ENCODE data around the gene FCGR3A. TPM values are rescaled to one million over a fixed set of nuclear protein-coding genes. Genes with fewer than 3 reads are reported as not detected.

FCGR3A gene
- total RNA-seq, 1 donor from 2014 or later, result 1.6 TPM

Other genes starting within 250 kb of the FCGR3A start
- 63.7 TPM for gene MPZ, start 239.8 kb downstream of the FCGR3A start, total RNA-seq
- gene SDHC, start 235.4 kb downstream of the FCGR3A start, total RNA-seq, result 18.3 TPM
- not detected for gene CFAP126, start 181.9 kb downstream of the FCGR3A start, total RNA-seq
- 12.0 TPM for gene FCGR2A, start 44.4 kb downstream of the FCGR3A start, total RNA-seq
- 0.52 TPM for gene HSPA6, start 25.3 kb downstream of the FCGR3A start, total RNA-seq
- 2.6 TPM for gene FCGR3B, start 81.4 kb upstream of the FCGR3A start, total RNA-seq
- 0.52 TPM for gene FCGR2B, start 113.3 kb upstream of the FCGR3A start, total RNA-seq
- 1.0 TPM for gene FCRLA, start 157.4 kb upstream of the FCGR3A start, total RNA-seq
- gene FCRLB, start 171.7 kb upstream of the FCGR3A start, total RNA-seq, result 1.0 TPM
- gene DUSP12, start 200.0 kb upstream of the FCGR3A start, total RNA-seq, result 35.5 TPM
- gene ATF6, start 216.5 kb upstream of the FCGR3A start, total RNA-seq, result 14.6 TPM